HG03280 (cell line): ENCODE measurements around the gene JMY.
"Not testable (repeated sequence)": the region's sequence is repeated elsewhere in the genome, so short reads cannot be mapped to it uniquely, and the experiment has no call there.

Source experiments
- ATAC-seq: cut with Tn5 transposase; IDR thresholded peaks from one replicate; pipeline ENCODE4 v1.9.1; 2021; ENCODE audit warnings: mild to moderate bottlenecking, moderate library complexity; ENCODE audit not compliant: unreplicated experiment

Gene JMY

GRCh38 chr5:79236362-79236969 is 535 bp downstream of the JMY start:
- ATAC-seq, result peak; percentile 21

DNA sequence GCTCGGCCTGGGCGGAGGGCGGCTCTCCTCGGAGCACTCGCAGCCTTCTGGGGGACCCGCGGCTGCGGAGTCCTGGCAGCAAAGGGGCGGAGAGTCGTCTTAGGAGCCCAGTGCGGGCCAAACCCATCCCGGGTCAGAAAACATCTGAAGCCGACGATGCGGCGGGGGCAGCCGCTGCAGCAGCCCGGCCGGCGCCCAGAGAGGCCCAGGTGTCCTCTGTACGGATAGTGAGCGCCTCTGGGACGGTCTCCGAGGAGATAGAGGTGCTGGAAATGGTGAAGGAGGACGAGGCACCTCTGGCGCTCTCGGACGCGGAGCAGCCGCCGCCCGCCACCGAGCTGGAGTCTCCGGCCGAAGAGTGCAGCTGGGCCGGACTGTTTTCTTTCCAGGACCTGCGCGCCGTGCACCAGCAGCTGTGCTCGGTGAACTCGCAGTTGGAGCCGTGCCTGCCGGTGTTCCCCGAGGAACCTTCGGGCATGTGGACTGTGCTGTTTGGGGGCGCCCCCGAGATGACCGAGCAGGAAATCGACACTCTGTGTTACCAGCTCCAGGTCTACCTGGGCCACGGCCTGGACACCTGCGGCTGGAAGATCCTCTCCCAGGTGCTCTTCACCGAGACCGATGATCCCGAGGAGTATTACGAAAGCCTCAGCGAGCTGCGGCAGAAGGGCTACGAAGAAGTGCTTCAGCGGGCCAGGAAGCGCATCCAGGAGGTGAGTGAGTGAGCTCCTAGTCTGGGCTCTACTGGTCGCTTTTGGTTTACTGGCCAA is 1.2 kb downstream of the JMY start:
- peak; percentile 21 for ATAC-seq

DNA sequence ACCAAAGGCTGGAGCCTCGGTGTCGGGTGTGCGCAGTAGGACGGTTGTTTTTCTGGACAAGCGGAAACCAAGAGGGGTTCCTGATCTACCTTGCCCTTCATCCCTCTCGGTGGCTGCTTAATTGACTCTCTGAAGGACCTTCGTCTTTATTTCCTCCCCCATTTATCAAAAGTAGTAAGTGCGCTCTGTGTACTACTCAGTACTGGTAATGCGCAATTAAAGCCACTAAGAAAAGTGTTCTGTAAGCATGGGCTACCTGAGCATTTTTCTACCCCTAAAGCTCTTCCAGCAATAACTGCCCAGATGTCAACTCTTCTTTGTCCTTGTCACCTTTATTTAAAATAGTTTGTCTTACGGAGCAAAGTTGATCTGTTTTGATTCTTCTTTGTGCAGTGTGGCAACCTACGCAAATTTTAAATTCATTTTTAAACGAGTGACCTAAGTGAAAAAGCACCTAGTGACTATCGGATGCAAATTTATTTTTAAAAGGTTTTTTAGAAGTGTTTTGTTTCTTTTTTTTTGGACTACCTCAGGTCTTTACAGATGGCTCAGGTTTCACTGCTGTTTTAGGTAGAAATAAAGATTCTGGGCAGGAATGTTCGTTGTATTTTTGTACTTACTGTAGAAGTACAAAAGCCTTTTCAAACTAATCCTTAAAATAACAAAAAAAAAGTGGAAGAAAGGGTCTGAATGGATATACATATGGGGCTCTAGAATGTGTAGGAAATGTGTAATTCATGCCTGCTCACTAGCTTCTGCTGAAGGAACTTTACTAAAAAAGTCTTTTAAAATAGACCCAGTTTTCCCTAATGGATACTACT is 2.0 kb downstream of the JMY start:
- ATAC-seq, result peak; percentile 1

GRCh38 chr5:79240561-79240960 is 4.6 kb downstream of the JMY start:
- ATAC-seq, result no peak

DNA sequence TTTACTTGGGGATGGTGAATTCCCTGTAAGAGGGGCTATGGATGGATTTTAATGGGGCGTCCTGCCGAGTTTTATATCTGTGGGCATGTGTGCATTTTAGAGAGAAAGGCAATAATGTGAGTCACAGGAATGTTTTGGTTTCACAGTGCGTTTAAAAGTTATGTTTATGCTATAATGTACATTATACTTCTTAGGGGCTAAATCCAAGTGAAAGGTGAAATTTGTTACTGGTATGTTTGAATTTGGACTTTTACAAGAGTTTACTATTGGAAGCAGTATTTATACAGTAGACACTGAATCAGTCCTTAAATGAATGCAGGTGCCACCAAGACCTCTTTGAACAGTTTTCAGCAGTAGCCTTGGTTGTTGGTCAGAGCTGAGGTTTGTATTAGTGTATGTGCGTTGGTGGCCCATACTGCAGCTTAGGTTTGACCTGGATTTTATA is 5.6 kb downstream of the JMY start:
- ATAC-seq, result no peak

GRCh38 chr5:79242242-79243039 is 6.5 kb downstream of the JMY start:
- no peak for ATAC-seq

- no peak for ATAC-seq
Measured at GRCh38 chr5:79243224-79243623, 7.3 kb downstream of the JMY start.

DNA sequence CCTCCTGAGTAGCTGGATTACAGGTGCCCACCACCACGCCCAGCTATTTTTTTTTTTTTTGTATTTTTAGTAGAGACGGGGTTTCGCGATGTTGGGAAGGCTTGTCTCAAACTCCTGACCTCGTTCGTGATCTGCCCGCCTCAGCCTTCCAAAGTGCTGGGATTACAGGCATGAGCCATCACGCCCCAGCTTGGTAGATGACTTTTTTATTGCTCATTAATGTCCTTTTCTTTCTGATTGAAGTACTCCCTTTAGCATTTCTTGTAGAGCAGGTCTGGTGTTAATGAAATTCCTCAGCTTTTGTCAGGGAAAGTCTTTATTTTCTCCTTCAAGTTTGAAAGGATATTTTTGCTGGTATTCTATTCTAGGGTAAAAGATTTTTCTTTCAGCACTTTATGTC is 18.1 kb downstream of the JMY start:
- ATAC-seq, result not testable (repeated sequence)

- ATAC-seq, result peak; percentile 64
Measured at GRCh38 chr5:79255786-79256557, 20.0 kb downstream of the JMY start.

DNA sequence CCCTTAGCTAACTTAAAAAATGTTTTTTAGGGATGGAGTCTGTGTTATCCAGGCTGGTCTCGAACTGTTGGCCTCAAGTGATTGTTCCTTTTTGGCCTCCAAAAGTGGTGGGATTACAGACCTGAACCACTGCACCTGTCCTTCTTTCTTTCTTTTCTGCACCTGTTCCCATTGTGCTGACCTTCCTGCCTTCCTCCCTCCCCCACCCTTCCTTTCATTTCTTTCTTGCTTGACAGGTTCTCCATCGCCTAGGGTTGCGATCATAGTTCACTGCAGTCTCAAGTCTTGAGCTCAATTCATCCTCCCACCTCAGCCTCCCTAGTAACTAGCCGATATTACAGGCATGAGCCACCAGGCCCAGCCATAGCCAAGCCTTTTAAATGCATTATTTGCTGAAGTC is 20.6 kb downstream of the JMY start:
- ATAC-seq, result no peak

DNA sequence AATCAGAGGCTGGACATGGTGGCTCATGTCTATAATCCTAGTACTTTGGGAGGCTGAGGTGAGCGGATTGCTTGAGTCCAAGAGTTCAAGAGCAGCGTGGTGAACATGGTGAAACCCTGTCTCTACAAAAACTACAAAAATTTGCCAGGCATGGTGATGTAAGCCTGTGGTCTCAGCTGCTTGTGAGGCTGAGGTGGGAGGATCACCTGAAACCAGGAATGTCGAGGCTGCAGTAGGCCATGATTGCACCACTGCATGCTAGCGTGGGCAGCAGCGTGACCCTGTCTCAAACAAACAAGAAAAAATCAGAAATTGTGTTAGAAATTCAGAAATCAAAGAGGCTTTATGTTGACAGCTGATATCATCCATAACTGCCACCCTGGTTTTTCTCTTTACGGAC is 21.4 kb downstream of the JMY start:
- no peak for ATAC-seq

GRCh38 chr5:79258801-79259200 is 22.9 kb downstream of the JMY start:
- no peak for ATAC-seq

DNA sequence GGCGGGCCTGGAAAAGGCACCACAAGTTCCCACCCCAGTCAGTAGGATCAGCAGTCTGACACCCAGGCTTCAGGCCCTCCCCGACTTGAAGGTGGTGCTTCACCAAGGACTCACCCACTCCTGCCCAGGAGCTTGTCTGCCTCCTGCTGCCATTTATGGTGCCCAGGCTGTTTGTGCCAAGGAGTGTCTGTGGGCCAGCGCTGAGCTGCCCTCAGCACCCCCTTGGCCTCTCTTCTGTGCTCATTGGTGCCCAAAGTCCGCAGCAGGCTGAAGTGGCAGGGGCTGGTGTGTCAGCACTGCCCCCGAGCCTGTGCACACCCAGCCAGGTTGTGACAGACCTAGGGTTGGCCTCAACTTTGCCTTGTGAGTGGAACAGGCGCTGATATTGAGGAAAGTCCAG is 23.5 kb downstream of the JMY start:
- no peak for ATAC-seq

- ATAC-seq, result no peak
Measured at GRCh38 chr5:79259810-79260209, 23.9 kb downstream of the JMY start.

DNA sequence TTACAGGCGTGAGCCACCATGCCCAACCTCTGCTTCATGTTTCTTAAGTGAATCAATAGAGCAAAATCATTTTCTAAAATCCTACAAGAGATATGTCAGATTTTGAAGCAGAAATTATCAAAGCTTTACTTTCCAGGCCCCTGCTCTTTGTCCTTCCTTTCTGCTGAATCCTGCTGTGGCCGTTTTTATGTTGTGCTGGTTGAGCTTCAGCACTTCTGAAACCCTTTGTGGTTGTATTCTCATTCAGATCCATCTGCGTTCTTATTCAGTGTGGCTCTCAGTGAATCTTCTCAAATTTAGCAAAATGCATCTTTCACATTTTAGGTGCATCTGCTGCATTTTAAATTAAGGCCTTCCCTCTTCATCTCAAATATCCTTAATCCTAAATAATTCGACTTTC is 26.0 kb downstream of the JMY start:
- ATAC-seq, result no peak

GRCh38 chr5:79263290-79263689 is 27.4 kb downstream of the JMY start:
- no peak for ATAC-seq

GRCh38 chr5:79267180-79267579 is 31.2 kb downstream of the JMY start:
- ATAC-seq, result no peak

DNA sequence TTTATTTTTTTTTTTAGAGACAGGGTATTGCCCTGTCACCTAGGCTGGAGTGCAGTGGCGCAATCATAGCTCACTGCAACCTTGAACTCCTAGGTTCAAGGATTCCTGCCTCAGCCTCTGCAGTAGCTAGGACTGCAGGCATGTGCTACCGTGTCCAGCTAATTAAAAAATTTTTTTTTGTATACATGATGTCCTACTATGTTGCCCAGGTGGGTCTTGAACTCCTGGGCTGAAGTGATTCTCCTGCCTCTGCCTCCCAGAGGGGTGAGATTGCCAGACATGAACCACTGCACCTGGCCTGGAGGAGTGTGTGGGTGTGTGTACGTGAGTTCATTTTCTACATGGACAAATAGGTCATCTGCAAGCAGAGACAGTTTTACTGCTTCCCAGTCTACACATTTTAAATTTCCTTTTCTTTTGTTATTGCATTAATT is 33.8 kb downstream of the JMY start:
- no peak for ATAC-seq

DNA sequence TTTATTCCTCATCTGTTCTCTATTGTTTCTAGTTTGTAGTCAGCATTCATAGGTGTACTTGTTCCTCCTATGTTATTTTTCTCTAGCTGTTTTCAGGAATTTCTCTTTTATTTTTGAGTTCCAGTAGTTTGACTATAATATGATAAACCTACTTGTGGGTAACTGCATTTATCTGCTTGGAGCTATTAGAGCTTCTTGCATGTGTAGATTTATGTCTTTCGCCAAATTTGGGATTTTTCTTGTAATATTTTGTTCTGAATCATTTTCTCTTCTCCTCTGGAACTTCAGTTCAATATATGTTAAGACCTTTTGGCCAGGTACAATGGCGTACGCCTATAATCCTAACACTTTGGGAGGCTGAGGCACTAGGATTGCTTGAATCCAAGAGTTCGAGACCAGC is 37.4 kb downstream of the JMY start:
- ATAC-seq, result no peak

- no peak for ATAC-seq
Measured at GRCh38 chr5:79284846-79285245, 48.9 kb downstream of the JMY start.
